IMR-90 (cell line): ENCODE results near the gene NOG. TPM values are rescaled to one million over a fixed set of nuclear protein-coding genes. Genes with fewer than 3 reads are reported as not detected.

Experiments
- ATAC-seq: fragments of 200-7000 bp; cut with Tn5 transposase; 2 replicates; pipeline ENCODE4 v1.9.1; 2020; ENCODE audit warnings: low read depth, mild to moderate bottlenecking, moderate library complexity
- BruUV-seq: library from RNA; stranded (reverse); fragments of 400-500 nt; replicated peaks from 2 replicates; lab custom pipeline; 2021; lab: Mats Ljungman, UMichigan
- CTCF ChIA-PET: fragments of 300-600 bp; formaldehyde crosslinking; extraction: SDS; loops from one replicate; lab custom pipeline; 2021; ENCODE audit warnings: antibody characterized with exemption; lab: Yijun Ruan, JAX
- POLR2A ChIA-PET: fragments of 300-600 bp; sonication (Branson Sonifier 250); formaldehyde crosslinking; loops from one replicate; lab custom pipeline; 2022; ENCODE audit warnings: antibody characterized with exemption; ENCODE audit not compliant: unreplicated experiment; lab: Charles Lee
- DNase-seq: peaks from one replicate; pipeline ENCODE4 v3.0.0; 2013
- H2AFZ ChIP-seq: replicated peaks from 2 replicates; pipeline ENCODE3; 2013; ENCODE audit warnings: low read length, mild to moderate bottlenecking; ENCODE audit not compliant: poor library complexity
- H2AK5ac ChIP-seq: 2 replicates; pipeline ENCODE4 v1.6.1; 2013; ENCODE audit warnings: low read depth, low read length, inconsistent platforms
- H2AK9ac ChIP-seq: replicated peaks from 2 replicates; pipeline ENCODE3; 2013; ENCODE audit warnings: mild to moderate bottlenecking, low read depth, low read length, moderate library complexity; ENCODE audit not compliant: poor library complexity
- H2BK120ac ChIP-seq: 2 replicates; pipeline ENCODE4 v1.6.1; 2013; ENCODE audit warnings: low read depth, low read length, inconsistent platforms
- H2BK15ac ChIP-seq: 3 replicates; pipeline ENCODE4 v1.6.1; 2013; ENCODE audit warnings: low read depth, low read length, inconsistent platforms
- H2BK20ac ChIP-seq: 2 replicates; pipeline ENCODE4 v1.6.1; 2013; ENCODE audit warnings: low read depth, mild to moderate bottlenecking, inconsistent platforms, low read length, moderate library complexity
- H2BK5ac ChIP-seq: 2 replicates; pipeline ENCODE4 v1.6.1; 2013; ENCODE audit warnings: mild to moderate bottlenecking, low read depth, low read length, inconsistent platforms; ENCODE audit not compliant: poor library complexity, severe bottlenecking
- H3K14ac ChIP-seq: replicated peaks from 2 replicates; pipeline ENCODE4 v1.6.1; 2013; ENCODE audit warnings: low read depth, low read length, inconsistent platforms
- H3K18ac ChIP-seq: 2 replicates; pipeline ENCODE4 v1.6.1; 2013; ENCODE audit warnings: low read depth, low read length, control low read depth
- H3K23ac ChIP-seq: 2 replicates; pipeline ENCODE4 v1.6.1; 2013; ENCODE audit warnings: low read depth, low read length, inconsistent platforms
- H3K27ac ChIP-seq: 2 replicates; pipeline ENCODE4 v1.5.1; 2013; ENCODE audit warnings: mild to moderate bottlenecking, control low read depth, low read length; ENCODE audit not compliant: insufficient read depth
- H3K27me3 ChIP-seq: 2 replicates; pipeline ENCODE4 v1.6.1; 2013; ENCODE audit warnings: low read length; ENCODE audit not compliant: control insufficient read depth, insufficient read depth
- H3K36me3 ChIP-seq: 2 replicates; pipeline ENCODE4 v1.6.1; 2013; ENCODE audit warnings: low read length, mixed read lengths; ENCODE audit not compliant: control insufficient read depth, insufficient read depth
- H3K4ac ChIP-seq: 2 replicates; pipeline ENCODE4 v1.6.1; 2013; ENCODE audit warnings: low read depth, low read length, inconsistent platforms
- H3K4me1 ChIP-seq: 2 replicates; pipeline ENCODE4 v1.6.1; 2013; ENCODE audit warnings: low read length, mixed read lengths; ENCODE audit not compliant: control insufficient read depth, insufficient read depth
- H3K4me2 ChIP-seq: 2 replicates; pipeline ENCODE4 v1.6.1; 2013; ENCODE audit warnings: low read depth, mild to moderate bottlenecking, control low read depth, low read length, moderate library complexity
- H3K4me3 ChIP-seq: 2 replicates; pipeline ENCODE4 v1.5.1; 2013; ENCODE audit warnings: low read depth, mild to moderate bottlenecking, control low read depth, low read length, moderate library complexity; ENCODE audit not compliant: insufficient read depth
- H3K56ac ChIP-seq: 2 replicates; pipeline ENCODE4 v1.6.1; 2013; ENCODE audit warnings: low read length, inconsistent platforms; ENCODE audit not compliant: insufficient read depth; ENCODE audit errors: extremely low read depth
- H3K79me1 ChIP-seq, 2 experiments: 2 replicates each; pipeline ENCODE4 v1.6.1; 2013; ENCODE audit warnings: low read length in 2 of 2, inconsistent platforms in 1 of 2, low read depth in 1 of 2
- H3K9ac ChIP-seq: 2 replicates; pipeline ENCODE4 v1.6.1; 2013; ENCODE audit warnings: low read depth, low read length, control low read depth
- H3K9me1 ChIP-seq: 2 replicates; pipeline ENCODE4 v1.6.1; 2013; ENCODE audit warnings: low read length, inconsistent platforms; ENCODE audit not compliant: insufficient read depth
- H3K9me3 ChIP-seq: 2 replicates; pipeline ENCODE4 v1.6.1; 2013; ENCODE audit warnings: low read length; ENCODE audit not compliant: control insufficient read depth, insufficient read depth
- H4K20me1 ChIP-seq: 2 replicates; pipeline ENCODE4 v1.6.1; 2013; ENCODE audit warnings: low read length, inconsistent platforms; ENCODE audit not compliant: insufficient read depth
- H4K5ac ChIP-seq: 2 replicates; pipeline ENCODE4 v1.6.1; 2013; ENCODE audit warnings: mild to moderate bottlenecking, low read depth, low read length, control low read depth
- H4K8ac ChIP-seq, 2 experiments: 2 replicates each; pipeline ENCODE4 v1.6.1; 2013; ENCODE audit warnings: low read depth in 2 of 2, low read length in 2 of 2, control low read depth in 1 of 2, inconsistent platforms in 1 of 2
- H4K91ac ChIP-seq: 2 replicates; pipeline ENCODE4 v1.6.1; 2013; ENCODE audit warnings: low read depth, low read length, inconsistent platforms; ENCODE audit not compliant: insufficient read depth
- BHLHE40 ChIP-seq: fragments of 150-350 bp; IDR thresholded peaks from 2 replicates; pipeline ENCODE4 v1.6.1; 2016; ENCODE audit warnings: mild to moderate bottlenecking, low read depth, low read length
- CEBPB ChIP-seq: IDR thresholded peaks from 2 replicates; pipeline ENCODE4 v1.6.1; 2012; ENCODE audit warnings: low read depth, low read length, improper control_type of control experiment
- CHD1 ChIP-seq: IDR thresholded peaks from 2 replicates; pipeline ENCODE4 v1.6.1; 2012; ENCODE audit warnings: low read depth, low read length, improper control_type of control experiment
- FOS ChIP-seq: fragments of 150-350 bp; IDR thresholded peaks from 2 replicates; pipeline ENCODE4 v1.6.1; 2016; ENCODE audit warnings: low read depth, low read length
- MAFK ChIP-seq: IDR thresholded peaks from 2 replicates; pipeline ENCODE4 v1.6.1; 2012; ENCODE audit warnings: low read depth, low read length, improper control_type of control experiment
- MAZ ChIP-seq: IDR thresholded peaks from 2 replicates; pipeline ENCODE4 v1.6.1; 2012; ENCODE audit warnings: low read depth, mild to moderate bottlenecking, low read length, improper control_type of control experiment, moderate library complexity, borderline replicate concordance
- MXI1 ChIP-seq: IDR thresholded peaks from 2 replicates; pipeline ENCODE4 v1.6.1; 2012; ENCODE audit warnings: low read depth, mild to moderate bottlenecking, low read length, moderate library complexity, borderline replicate concordance
- NFE2L2 ChIP-seq: fragments of 150-350 bp; IDR thresholded peaks from 2 replicates; pipeline ENCODE4 v1.6.1; 2016; ENCODE audit warnings: low read depth, mild to moderate bottlenecking, low read length
- POLR2A ChIP-seq: IDR thresholded peaks from 2 replicates; pipeline ENCODE4 v1.6.1; 2012; ENCODE audit warnings: mild to moderate bottlenecking, low read depth, low read length
- RAD21 ChIP-seq: IDR thresholded peaks from 2 replicates; pipeline ENCODE4 v1.6.1; 2012; ENCODE audit warnings: low read length, improper control_type of control experiment
- RCOR1 ChIP-seq: IDR thresholded peaks from 2 replicates; pipeline ENCODE4 v1.6.1; 2012; ENCODE audit warnings: mild to moderate bottlenecking, low read length, improper control_type of control experiment; ENCODE audit not compliant: insufficient replicate concordance
- RFX5 ChIP-seq: IDR thresholded peaks from 2 replicates; pipeline ENCODE4 v1.8.0; 2012; ENCODE audit warnings: low read depth, mild to moderate bottlenecking, low read length, moderate library complexity
- SMC3 ChIP-seq: fragments of 150-350 bp; IDR thresholded peaks from 2 replicates; pipeline ENCODE4 v1.6.1; 2016; ENCODE audit warnings: low read depth, mild to moderate bottlenecking, antibody characterized with exemption, low read length, moderate library complexity
- WGBS, 2 experiments: methylation state at CpG; one replicate each; pipeline versions ENCODE4 v1.1.5 to v1.1.7; 2013; ENCODE audit warnings: missing lambda C conversion rate in 2 of 2; ENCODE audit not compliant: insufficient read length in 1 of 2; ENCODE audit errors: extremely low coverage in 2 of 2; 5-methylcytosine and 5-hydroxymethylcytosine counted together
- dilution Hi-C: fragments of 300-500 bp; cut with HindIII; formaldehyde crosslinking; loops from one replicate; pipeline ENCODE4 v1.14.3; 2018; ENCODE audit warnings: low sequenced_read_pairs; ENCODE audit not compliant: unreplicated experiment
- in situ Hi-C: fragments of 300-500 bp; cut with MboI; formaldehyde crosslinking; loops from 3 replicates; pipeline ENCODE4 v1.14.3; 2019; ENCODE audit warnings: low sequenced_read_pairs, inconsistent platforms, mixed read lengths
- intact Hi-C: fragments of 100-400 bp; cut with micrococcal nuclease; formaldehyde crosslinking; loops from 2 replicates; pipeline ENCODE4 v1.10.0; 2022
- polyA plus RNA-seq, 3 experiments: library from polyadenylated mRNA; depleted of rRNA; stranded (reverse); fragments of >200 nt; gene quantifications; 2 replicates each; pipeline ENCODE4 v1.2.3, GENCODE V29; 2012; ENCODE audit warnings: low replicate concordance in 1 of 3
- total RNA-seq: library from RNA; depleted of rRNA; stranded (reverse); fragments of >200 nt; gene quantifications from 2 replicates; pipeline ENCODE4 v1.2.3, GENCODE V29; 2012
- TF ChIP-seq, protein P1 (sequence below): fragments of 150-350 bp; IDR thresholded peaks from 2 replicates; pipeline ENCODE4 v1.6.1; 2017; ENCODE audit warnings: mild to moderate bottlenecking, antibody characterized with exemption, low read length, low read depth
- TF ChIP-seq, protein P2 (sequence below): conservative IDR thresholded peaks from 2 replicates; pipeline ENCODE4 v1.5.1; 2012; ENCODE audit warnings: mild to moderate bottlenecking, low read depth, low read length, improper control_type of control experiment
- TF ChIP-seq, protein P3 (sequence below): fragments of 150-350 bp; IDR thresholded peaks from 2 replicates; pipeline ENCODE4 v1.6.1; 2016; ENCODE audit warnings: low read depth, mild to moderate bottlenecking, low read length, moderate library complexity, borderline replicate concordance

The NOG gene
- total and polyA plus RNA-seq, 2 of the 4 experiments (the other 2 are of a cell fraction), result 11.7 to 13.1 TPM

DNA sequence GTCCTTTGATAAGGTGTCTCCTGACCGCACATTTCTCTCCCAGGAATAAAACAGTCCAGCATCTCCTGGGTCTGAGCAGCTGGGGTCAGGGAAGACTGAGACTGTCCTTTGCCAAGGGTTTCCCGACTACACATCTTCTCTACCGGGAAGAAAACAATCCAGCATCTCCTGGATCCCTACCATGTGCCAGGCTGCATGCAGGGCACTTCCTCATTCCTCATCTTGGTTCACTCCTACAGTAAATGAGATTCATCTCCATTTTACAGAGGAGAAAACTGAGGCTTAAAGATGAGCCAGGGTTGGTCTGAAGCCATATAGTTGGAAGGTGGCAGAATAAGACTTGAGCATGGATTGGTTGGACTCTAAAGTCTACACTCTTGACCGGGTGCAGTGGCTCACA, 36.7 kb downstream of the NOG start:
- H3K4me1 ChIP-seq, result peaks cover 2% of the 10 kb centered on the region; the same call in 1 of the 2 replicates
- ATAC-seq (no peak; the same call in 1 of the 2 replicates), DNase-seq (no peak)
- H2AK9ac ChIP-seq, result no peak overlapping the region
- no peak overlapping the region for H2BK120ac ChIP-seq
- H4K91ac ChIP-seq, result no peak overlapping the region
- H3K9me1 ChIP-seq, result no peaks in the 10 kb centered on the region; the same call in 1 of the 2 replicates
- H3K79me1 ChIP-seq, result no peaks in the 10 kb centered on the region
- H3K14ac ChIP-seq, result no peak overlapping the region
- H2BK15ac ChIP-seq, result no peak overlapping the region
- BruUV-seq, result no TSS peak
- no peak for TF ChIP-seq RFX5
- TF ChIP-seq RAD21, result no peak
- TF ChIP-seq, protein P1, sequence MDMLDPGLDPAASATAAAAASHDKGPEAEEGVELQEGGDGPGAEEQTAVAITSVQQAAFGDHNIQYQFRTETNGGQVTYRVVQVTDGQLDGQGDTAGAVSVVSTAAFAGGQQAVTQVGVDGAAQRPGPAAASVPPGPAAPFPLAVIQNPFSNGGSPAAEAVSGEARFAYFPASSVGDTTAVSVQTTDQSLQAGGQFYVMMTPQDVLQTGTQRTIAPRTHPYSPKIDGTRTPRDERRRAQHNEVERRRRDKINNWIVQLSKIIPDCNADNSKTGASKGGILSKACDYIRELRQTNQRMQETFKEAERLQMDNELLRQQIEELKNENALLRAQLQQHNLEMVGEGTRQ, result no peak
- no peak for TF ChIP-seq RCOR1
- no peak for TF ChIP-seq CHD1
- no peak for TF ChIP-seq MAFK
- no peak for TF ChIP-seq SMC3
- TF ChIP-seq BHLHE40, result no peak
- no peak for TF ChIP-seq MAZ
- no peak for TF ChIP-seq CEBPB
- TF ChIP-seq FOS, result no peak
- TF ChIP-seq NFE2L2, result no peak
- TF ChIP-seq POLR2A, result no peak
- TF ChIP-seq MXI1, result no peak
- TF ChIP-seq, protein P2, sequence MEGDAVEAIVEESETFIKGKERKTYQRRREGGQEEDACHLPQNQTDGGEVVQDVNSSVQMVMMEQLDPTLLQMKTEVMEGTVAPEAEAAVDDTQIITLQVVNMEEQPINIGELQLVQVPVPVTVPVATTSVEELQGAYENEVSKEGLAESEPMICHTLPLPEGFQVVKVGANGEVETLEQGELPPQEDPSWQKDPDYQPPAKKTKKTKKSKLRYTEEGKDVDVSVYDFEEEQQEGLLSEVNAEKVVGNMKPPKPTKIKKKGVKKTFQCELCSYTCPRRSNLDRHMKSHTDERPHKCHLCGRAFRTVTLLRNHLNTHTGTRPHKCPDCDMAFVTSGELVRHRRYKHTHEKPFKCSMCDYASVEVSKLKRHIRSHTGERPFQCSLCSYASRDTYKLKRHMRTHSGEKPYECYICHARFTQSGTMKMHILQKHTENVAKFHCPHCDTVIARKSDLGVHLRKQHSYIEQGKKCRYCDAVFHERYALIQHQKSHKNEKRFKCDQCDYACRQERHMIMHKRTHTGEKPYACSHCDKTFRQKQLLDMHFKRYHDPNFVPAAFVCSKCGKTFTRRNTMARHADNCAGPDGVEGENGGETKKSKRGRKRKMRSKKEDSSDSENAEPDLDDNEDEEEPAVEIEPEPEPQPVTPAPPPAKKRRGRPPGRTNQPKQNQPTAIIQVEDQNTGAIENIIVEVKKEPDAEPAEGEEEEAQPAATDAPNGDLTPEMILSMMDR, result no peak
- TF ChIP-seq, protein P3, sequence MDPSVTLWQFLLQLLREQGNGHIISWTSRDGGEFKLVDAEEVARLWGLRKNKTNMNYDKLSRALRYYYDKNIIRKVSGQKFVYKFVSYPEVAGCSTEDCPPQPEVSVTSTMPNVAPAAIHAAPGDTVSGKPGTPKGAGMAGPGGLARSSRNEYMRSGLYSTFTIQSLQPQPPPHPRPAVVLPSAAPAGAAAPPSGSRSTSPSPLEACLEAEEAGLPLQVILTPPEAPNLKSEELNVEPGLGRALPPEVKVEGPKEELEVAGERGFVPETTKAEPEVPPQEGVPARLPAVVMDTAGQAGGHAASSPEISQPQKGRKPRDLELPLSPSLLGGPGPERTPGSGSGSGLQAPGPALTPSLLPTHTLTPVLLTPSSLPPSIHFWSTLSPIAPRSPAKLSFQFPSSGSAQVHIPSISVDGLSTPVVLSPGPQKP, result no peak
- H2AFZ ChIP-seq, result no peak overlapping the region
- H3K4ac ChIP-seq, result no peak overlapping the region
- dilution Hi-C loops, result no loop called here
- no peak overlapping the region for H3K4me3 ChIP-seq
- H4K8ac ChIP-seq, result no peak overlapping the region
- no peak overlapping the region for H4K5ac ChIP-seq
- H3K56ac ChIP-seq, result no peak overlapping the region
- H3K4me2 ChIP-seq, result peak overlapping the region; percentile 20; the same call in 1 of the 2 replicates
- H3K36me3 ChIP-seq, result no peaks in the 10 kb centered on the region
- H2BK20ac ChIP-seq, result no peak overlapping the region
- no peaks in the 10 kb centered on the region for H3K9me3 ChIP-seq
- no peak overlapping the region for H2AK5ac ChIP-seq
- H3K27me3 ChIP-seq, result peaks cover 27% of the 10 kb centered on the region
- POLR2A ChIA-PET, result no interaction called here
- H3K18ac ChIP-seq, result no peak overlapping the region
- H4K20me1 ChIP-seq, result no peaks in the 10 kb centered on the region
- no peak overlapping the region for H3K27ac ChIP-seq
- CTCF ChIA-PET, result interaction anchor here (0.5 to 1.9 kb wide), 4 partner anchors 19 to 85 kb away, joined by 3 to 6 read pairs (median 3); no protein-coding TSS in a partner anchor
- no peak overlapping the region for H3K23ac ChIP-seq
- 100% methylated on average over 1 of the region's 4 CpGs; no CpG with 5 or more reads in 1 of the 2 experiments for WGBS, 2 experiments
- H3K9ac ChIP-seq, result no peak overlapping the region
- intact Hi-C loops, result no loop called here
- in situ Hi-C loops, result no loop called here
- H2BK5ac ChIP-seq, result no peak overlapping the region
